Lower leg skin (tissue), 4 donors: Measurements from ENCODE around the gene TMOD3. TPM values are rescaled to one million over a fixed set of nuclear protein-coding genes. Genes with fewer than 3 reads are reported as not detected.

Source experiments
- DNase-seq, 2 donors: peaks; one replicate each; pipeline ENCODE4 v3.0.0-alpha.2; 2019; ENCODE audit warnings: low spot score in 2 of 2
- H3K4me3 ChIP-seq: fragments of 200-600 bp; sonication (generic); 2 replicates; pipeline ENCODE4 v1.5.1; 2017; ENCODE audit warnings: mild to moderate bottlenecking, low read depth; ENCODE audit not compliant: poor library complexity, severe bottlenecking
- POLR2A ChIP-seq, 2 donors: fragments of 450-650 bp; IDR thresholded peaks; one replicate each; pipeline ENCODE4 v1.6.1; 2016 to 2017; ENCODE audit warnings: antibody characterized with exemption in 2 of 2, mild to moderate bottlenecking in 1 of 2, moderate library complexity in 1 of 2
- WGBS, 2 donors: methylation state at CpG; one replicate each; pipeline ENCODE4 v1.1.5; 2018; 5-methylcytosine and 5-hydroxymethylcytosine counted together
- intact Hi-C: fragments of 100-400 bp; cut with DNase I; formaldehyde crosslinking; loops from one replicate; pipeline ENCODE4 v1.15.0; 2023; ENCODE audit warnings: low total_unique reads
- total RNA-seq, 4 donors: library from RNA; depleted of rRNA; stranded (reverse); fragments of >200 nt; gene quantifications; one replicate each; pipeline ENCODE4 v1.1.0, GENCODE V29; 2016
- TF ChIP-seq, protein P1 (sequence below), 3 donors: fragments of 450-650 bp; IDR thresholded peaks; one replicate each; pipeline ENCODE4 v1.5.1; 2016; ENCODE audit warnings: antibody characterized with exemption in 3 of 3, mild to moderate bottlenecking in 3 of 3, moderate library complexity in 2 of 3

Gene TMOD3
- total RNA-seq, 4 donors from 2014 or later: 35.4 to 47.2 (median 38.6) TPM

DNA sequence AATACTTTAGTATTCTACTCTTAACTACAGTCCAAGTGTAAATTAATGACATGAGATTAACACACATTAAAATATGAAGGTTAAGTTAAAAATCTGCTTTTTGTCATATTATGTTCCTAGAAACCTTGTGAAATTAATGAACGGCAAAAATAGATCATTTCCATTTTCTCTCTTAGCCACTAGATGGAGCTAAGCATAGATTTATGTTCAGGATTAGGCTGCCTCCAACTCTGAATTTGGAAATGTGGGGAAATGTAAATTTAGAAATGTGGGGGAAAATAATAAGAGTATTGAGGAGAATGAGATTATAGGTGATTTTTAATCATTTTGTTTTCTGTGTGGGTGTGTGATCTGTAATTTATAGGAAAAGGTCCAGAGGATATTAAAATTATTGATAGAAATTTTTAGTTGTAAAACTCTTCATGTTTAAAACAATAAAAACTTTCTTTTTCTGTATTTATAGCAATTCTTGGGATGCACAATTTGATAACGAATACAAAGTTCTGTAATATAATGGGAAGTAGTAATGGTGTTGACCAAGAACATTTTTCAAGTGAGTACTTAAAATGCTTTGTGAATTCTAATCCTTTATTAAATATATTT lies 59.2 kb downstream of the TMOD3 start:
- H3K4me3 ChIP-seq: no peak overlapping the region
- WGBS, 2 donors: 27 to 36% methylated on average over 2 of the region's 2 CpGs
- intact Hi-C loops: loop anchor here (10.0 kb wide), 1 partner anchor 246 kb away; no protein-coding TSS in a partner anchor
- no peak for DNase-seq
- TF ChIP-seq POLR2A (IDR thresholded peaks at IDR 0.05): no peak
- TF ChIP-seq, protein P1, sequence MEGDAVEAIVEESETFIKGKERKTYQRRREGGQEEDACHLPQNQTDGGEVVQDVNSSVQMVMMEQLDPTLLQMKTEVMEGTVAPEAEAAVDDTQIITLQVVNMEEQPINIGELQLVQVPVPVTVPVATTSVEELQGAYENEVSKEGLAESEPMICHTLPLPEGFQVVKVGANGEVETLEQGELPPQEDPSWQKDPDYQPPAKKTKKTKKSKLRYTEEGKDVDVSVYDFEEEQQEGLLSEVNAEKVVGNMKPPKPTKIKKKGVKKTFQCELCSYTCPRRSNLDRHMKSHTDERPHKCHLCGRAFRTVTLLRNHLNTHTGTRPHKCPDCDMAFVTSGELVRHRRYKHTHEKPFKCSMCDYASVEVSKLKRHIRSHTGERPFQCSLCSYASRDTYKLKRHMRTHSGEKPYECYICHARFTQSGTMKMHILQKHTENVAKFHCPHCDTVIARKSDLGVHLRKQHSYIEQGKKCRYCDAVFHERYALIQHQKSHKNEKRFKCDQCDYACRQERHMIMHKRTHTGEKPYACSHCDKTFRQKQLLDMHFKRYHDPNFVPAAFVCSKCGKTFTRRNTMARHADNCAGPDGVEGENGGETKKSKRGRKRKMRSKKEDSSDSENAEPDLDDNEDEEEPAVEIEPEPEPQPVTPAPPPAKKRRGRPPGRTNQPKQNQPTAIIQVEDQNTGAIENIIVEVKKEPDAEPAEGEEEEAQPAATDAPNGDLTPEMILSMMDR (IDR thresholded peaks at IDR 0.05): no peak

DNA sequence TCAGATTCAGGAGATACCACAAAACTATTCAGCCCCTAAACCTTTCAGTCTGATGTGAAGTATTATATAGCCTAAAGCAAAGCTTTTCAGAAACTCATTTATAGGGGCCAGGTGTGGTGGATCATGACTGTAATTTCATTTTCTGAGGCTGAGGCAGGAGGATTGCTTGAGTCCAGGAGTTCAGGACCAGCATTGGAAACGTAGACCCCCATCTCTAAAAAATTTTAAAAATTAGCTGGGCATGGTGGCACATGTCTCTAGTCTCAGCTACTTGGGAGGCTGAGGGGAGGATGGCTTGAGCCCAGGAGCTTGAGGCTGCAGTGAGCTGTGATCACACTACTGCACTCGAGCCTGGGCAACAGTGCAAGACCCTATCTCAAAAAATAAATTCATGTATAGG lies 60.0 kb downstream of the TMOD3 start:
- intact Hi-C loops: loop anchor here (10.0 kb wide), 1 partner anchor 245 kb away; no protein-coding TSS in a partner anchor
- DNase-seq: no peak
- no peak overlapping the region for H3K4me3 ChIP-seq
- 84 to 96% methylated on average over 2 of the region's 2 CpGs for WGBS, 2 donors
- TF ChIP-seq POLR2A (IDR thresholded peaks at IDR 0.05): no peak
- TF ChIP-seq, protein P1 (IDR thresholded peaks at IDR 0.05): no peak

DNA sequence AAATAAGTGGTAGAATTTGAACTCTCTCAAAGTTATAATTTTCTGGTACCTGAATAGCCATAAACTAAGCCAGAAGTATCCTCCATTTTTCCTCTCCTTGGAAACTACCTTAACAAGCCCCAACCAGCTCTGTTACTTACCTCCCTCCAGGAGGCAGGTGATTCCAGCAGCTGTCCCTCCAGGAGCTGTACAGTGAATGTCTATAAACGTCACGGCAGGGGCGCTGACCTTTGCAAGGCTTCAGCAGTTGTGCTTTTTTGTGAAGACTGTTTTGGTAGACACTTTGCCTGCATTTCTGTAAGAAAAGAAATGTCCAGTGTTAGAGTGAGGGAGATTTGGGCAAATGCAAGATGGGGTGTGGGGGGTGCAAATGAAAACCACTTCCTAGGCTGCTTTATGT lies 75.0 kb downstream of the TMOD3 start:
- TF ChIP-seq, protein P1 (IDR thresholded peaks at IDR 0.05): no peak
- TF ChIP-seq POLR2A (IDR thresholded peaks at IDR 0.05): no peak
- intact Hi-C loops: no loop called here
- no peak for DNase-seq
- WGBS, 2 donors: 82 to 88% methylated on average over 3 of the region's 3 CpGs
- H3K4me3 ChIP-seq: no peak overlapping the region

DNA sequence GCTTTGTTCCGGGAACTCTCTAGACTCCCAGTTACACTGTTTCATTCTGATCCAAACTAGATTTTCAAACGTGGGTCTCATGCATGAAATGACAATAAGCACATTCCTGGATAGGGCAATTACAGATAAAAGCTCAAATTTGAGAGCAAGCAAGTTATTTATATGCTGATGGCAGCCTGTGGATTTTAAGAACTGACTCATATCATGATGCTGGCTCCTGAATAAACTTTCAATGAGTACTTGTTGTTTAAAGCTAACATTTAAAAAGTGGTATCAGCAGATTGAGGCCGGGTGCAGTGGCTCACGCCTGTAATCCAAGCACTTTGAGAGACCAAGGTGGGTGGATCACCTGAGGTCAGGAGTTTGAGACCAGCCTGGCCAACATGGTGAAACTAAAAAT lies 75.5 kb downstream of the TMOD3 start:
- DNase-seq: no peak
- intact Hi-C loops: no loop called here
- 77% methylated on average over 4 of the region's 4 CpGs for WGBS, 2 donors
- TF ChIP-seq, protein P1 (IDR thresholded peaks at IDR 0.05): no peak
- TF ChIP-seq POLR2A (IDR thresholded peaks at IDR 0.05): no peak
- H3K4me3 ChIP-seq: no peak overlapping the region

DNA sequence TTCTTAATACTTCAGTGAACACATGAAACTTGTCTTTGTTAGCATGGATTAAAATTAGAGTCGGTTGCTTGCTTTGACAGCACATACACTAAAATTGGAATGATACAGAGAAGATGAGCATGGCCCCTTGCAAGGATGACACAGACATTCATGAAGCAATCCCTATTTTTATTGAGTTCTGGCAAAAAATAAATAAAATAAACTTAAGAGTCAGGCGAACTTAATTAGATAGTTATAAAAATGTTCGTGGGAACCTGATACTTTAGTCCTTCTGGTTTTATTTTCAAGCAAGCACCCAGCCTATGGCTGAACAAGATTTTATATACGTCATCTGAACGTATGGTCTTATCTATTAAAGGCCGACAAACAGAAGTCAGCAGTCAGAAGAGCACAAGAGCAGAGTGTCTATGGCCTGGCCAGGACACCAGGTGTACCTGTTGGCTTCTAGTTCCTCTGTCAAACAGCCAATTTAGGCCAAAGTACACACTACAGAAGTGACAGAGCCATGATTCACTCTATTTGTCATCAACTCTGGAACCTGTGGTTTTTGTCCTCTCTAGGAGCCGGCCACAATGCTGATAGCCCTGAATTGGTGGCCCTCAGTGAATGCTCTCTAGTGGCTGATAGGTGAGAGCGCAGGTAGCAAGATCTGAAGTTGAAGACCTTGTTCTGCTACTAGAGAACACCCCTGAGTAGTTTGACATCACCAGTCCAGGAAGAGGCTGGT lies 77.8 kb downstream of the TMOD3 start:
- no peak for TF ChIP-seq POLR2A (IDR thresholded peaks at IDR 0.05)
- TF ChIP-seq, protein P1 (IDR thresholded peaks at IDR 0.05): no peak
- no peak for DNase-seq
- no peak overlapping the region for H3K4me3 ChIP-seq
- 76 to 87% methylated on average over 8 of the region's 8 CpGs for WGBS, 2 donors
- intact Hi-C loops: no loop called here
